Activated gamma-delta T cell treated with Interleukin-2 at 50 U/mL for 16 hours (primary cell): ENCODE measurements around the gene MRGPRE.

Source experiments
- DNase-seq: peaks from one replicate; pipeline ENCODE4 v3.0.0-alpha.2; 2020

The MRGPRE gene

GRCh38 chr11:3177931-3178330 lies 54.3 kb downstream of the MRGPRE start:
- no peak for DNase-seq
